K562 (cell line): ENCODE data around the gene RABGAP1L. TPM values are rescaled to one million over a fixed set of nuclear protein-coding genes. Genes with fewer than 3 reads are reported as not detected.

ENCODE experiments used
- ARID2 ChIP-seq: fragments of 450-650 bp; IDR thresholded peaks from 2 replicates; pipeline ENCODE4 v1.6.1; 2017; ENCODE audit warnings: antibody characterized with exemption, mild to moderate bottlenecking
- CAMTA2 ChIP-seq: fragments of 250-450 bp; sonication (Bioruptor Pico); conservative IDR thresholded peaks from 2 replicates; pipeline ENCODE4 v1.5.1; 2022
- EGR1 ChIP-seq: fragments of 450-650 bp; conservative IDR thresholded peaks from 2 replicates; pipeline ENCODE4 v1.6.1; 2017; ENCODE audit warnings: mild to moderate bottlenecking
- ELF4 ChIP-seq: fragments of 450-650 bp; formaldehyde crosslinking; IDR thresholded peaks from 2 replicates; pipeline ENCODE4 v1.4.0; 2022; ENCODE audit warnings: missing genetic modification characterization
- FOXP1 ChIP-seq: sonication (generic); formaldehyde crosslinking; IDR thresholded peaks from 2 replicates; pipeline ENCODE4 v1.8.0; 2022; ENCODE audit warnings: mild to moderate bottlenecking, missing genetic modification reagents
- HDAC1 ChIP-seq, 2 experiments: fragments of 450-650 bp; IDR thresholded peaks; 2 replicates each; pipeline ENCODE4 v1.6.1; 2016 to 2017; ENCODE audit warnings: inconsistent platforms in 1 of 2, mild to moderate bottlenecking in 1 of 2, moderate library complexity in 1 of 2
- POLR2H ChIP-seq: IDR thresholded peaks from 2 replicates; pipeline ENCODE4 v1.6.1; 2016; ENCODE audit warnings: missing genetic modification characterization, low read depth, mild to moderate bottlenecking, control low read depth, missing compliant biosample characterization, moderate library complexity
- RBM39 ChIP-seq: fragments of 200-400 bp; formaldehyde crosslinking; optimal IDR thresholded peaks from 2 replicates; pipeline ENCODE3; 2018; ENCODE audit warnings: low read depth, low read length
- SIRT6 ChIP-seq: IDR thresholded peaks from one replicate; pipeline ENCODE4 v1.6.1; 2012; ENCODE audit warnings: low read depth, mild to moderate bottlenecking, control low read depth, inconsistent platforms, low read length, moderate library complexity
- SMAD1 ChIP-seq: fragments of 150-350 bp; IDR thresholded peaks from 2 replicates; pipeline ENCODE4 v1.6.1; 2014; ENCODE audit warnings: low read length, low read depth; ENCODE audit not compliant: partially characterized antibody
- SNAPC5 ChIP-seq: fragments of 250-450 bp; sonication (Bioruptor Pico); IDR thresholded peaks from 2 replicates; pipeline ENCODE4 v1.8.0; 2021; ENCODE audit warnings: moderate library complexity, mild to moderate bottlenecking, inconsistent platforms
- ZFP36 ChIP-seq: fragments of 150-350 bp; IDR thresholded peaks from 2 replicates; pipeline ENCODE4 v1.6.1; 2018; ENCODE audit warnings: low read length, low read depth; ENCODE audit not compliant: partially characterized antibody
- ZNF347 ChIP-seq: fragments of 450-650 bp; formaldehyde crosslinking; IDR thresholded peaks from 2 replicates; pipeline ENCODE4 v1.4.0; 2020; ENCODE audit warnings: low read depth, mild to moderate bottlenecking, moderate library complexity
- polyA plus RNA-seq, 8 experiments: library from polyadenylated mRNA; depleted of rRNA in 4 of 8; stranded (reverse) in 5 of 8; unstranded in 3 of 8; fragments of >200 nt; fragmentation: Nextera tagmentation in 2 of 8; fragmentation: Illumina TruSeq in 1 of 8; extraction: Ambion mirVana in 2 of 8; extraction: Trizol in 1 of 8; gene quantifications; 2 replicates each; pipeline versions ENCODE4 v1.2.1 to v1.2.3, GENCODE V29; 2011 to 2014; ENCODE audit warnings: inconsistent platforms in 1 of 8, missing spikeins in 1 of 8
- total RNA-seq, 7 experiments: library from RNA; depleted of rRNA in 6 of 7; stranded (reverse); fragments of >200 nt in 6 of 7; fragmentation: Illumina TruSeq in 2 of 7; extraction: Trizol in 2 of 7; gene quantifications; 2 replicates each; pipeline versions ENCODE4 v1.2.1 to v1.2.3, GENCODE V29; 2011 to 2021; ENCODE audit warnings: low replicate concordance in 1 of 7
- TF ChIP-seq, protein P1 (sequence below), 2 experiments: fragments of 450-650 bp; IDR thresholded peaks; 2 replicates each; pipeline ENCODE4 v1.6.1; 2016; ENCODE audit warnings: mild to moderate bottlenecking in 2 of 2, borderline replicate concordance in 1 of 2, low read depth in 1 of 2, moderate library complexity in 1 of 2
- TF ChIP-seq, protein P2 (sequence below): fragments of 450-650 bp; formaldehyde crosslinking; IDR thresholded peaks from 2 replicates; pipeline ENCODE4 v1.4.0; 2020; ENCODE audit warnings: mild to moderate bottlenecking, mixed read lengths
- TF ChIP-seq, protein P3 (sequence below): sonication (generic); formaldehyde crosslinking; IDR thresholded peaks from 2 replicates; pipeline ENCODE4 v1.8.0; 2022; ENCODE audit warnings: missing genetic modification reagents, mild to moderate bottlenecking, borderline replicate concordance

The RABGAP1L gene
- total and polyA plus RNA-seq, 9 of the 15 experiments (the other 6 are each of a cell fraction or from before 2014, with no cell fraction given) = 16.5 to 44.9 (median 26.7) TPM

GRCh38 chr1:174964261-174964971 is 805.1 kb downstream of the RABGAP1L start (continued):
- no peak for TF ChIP-seq ELF4 (CRISPR knock-in tag)
- TF ChIP-seq ZNF347 = no peak
- TF ChIP-seq, protein P1, sequence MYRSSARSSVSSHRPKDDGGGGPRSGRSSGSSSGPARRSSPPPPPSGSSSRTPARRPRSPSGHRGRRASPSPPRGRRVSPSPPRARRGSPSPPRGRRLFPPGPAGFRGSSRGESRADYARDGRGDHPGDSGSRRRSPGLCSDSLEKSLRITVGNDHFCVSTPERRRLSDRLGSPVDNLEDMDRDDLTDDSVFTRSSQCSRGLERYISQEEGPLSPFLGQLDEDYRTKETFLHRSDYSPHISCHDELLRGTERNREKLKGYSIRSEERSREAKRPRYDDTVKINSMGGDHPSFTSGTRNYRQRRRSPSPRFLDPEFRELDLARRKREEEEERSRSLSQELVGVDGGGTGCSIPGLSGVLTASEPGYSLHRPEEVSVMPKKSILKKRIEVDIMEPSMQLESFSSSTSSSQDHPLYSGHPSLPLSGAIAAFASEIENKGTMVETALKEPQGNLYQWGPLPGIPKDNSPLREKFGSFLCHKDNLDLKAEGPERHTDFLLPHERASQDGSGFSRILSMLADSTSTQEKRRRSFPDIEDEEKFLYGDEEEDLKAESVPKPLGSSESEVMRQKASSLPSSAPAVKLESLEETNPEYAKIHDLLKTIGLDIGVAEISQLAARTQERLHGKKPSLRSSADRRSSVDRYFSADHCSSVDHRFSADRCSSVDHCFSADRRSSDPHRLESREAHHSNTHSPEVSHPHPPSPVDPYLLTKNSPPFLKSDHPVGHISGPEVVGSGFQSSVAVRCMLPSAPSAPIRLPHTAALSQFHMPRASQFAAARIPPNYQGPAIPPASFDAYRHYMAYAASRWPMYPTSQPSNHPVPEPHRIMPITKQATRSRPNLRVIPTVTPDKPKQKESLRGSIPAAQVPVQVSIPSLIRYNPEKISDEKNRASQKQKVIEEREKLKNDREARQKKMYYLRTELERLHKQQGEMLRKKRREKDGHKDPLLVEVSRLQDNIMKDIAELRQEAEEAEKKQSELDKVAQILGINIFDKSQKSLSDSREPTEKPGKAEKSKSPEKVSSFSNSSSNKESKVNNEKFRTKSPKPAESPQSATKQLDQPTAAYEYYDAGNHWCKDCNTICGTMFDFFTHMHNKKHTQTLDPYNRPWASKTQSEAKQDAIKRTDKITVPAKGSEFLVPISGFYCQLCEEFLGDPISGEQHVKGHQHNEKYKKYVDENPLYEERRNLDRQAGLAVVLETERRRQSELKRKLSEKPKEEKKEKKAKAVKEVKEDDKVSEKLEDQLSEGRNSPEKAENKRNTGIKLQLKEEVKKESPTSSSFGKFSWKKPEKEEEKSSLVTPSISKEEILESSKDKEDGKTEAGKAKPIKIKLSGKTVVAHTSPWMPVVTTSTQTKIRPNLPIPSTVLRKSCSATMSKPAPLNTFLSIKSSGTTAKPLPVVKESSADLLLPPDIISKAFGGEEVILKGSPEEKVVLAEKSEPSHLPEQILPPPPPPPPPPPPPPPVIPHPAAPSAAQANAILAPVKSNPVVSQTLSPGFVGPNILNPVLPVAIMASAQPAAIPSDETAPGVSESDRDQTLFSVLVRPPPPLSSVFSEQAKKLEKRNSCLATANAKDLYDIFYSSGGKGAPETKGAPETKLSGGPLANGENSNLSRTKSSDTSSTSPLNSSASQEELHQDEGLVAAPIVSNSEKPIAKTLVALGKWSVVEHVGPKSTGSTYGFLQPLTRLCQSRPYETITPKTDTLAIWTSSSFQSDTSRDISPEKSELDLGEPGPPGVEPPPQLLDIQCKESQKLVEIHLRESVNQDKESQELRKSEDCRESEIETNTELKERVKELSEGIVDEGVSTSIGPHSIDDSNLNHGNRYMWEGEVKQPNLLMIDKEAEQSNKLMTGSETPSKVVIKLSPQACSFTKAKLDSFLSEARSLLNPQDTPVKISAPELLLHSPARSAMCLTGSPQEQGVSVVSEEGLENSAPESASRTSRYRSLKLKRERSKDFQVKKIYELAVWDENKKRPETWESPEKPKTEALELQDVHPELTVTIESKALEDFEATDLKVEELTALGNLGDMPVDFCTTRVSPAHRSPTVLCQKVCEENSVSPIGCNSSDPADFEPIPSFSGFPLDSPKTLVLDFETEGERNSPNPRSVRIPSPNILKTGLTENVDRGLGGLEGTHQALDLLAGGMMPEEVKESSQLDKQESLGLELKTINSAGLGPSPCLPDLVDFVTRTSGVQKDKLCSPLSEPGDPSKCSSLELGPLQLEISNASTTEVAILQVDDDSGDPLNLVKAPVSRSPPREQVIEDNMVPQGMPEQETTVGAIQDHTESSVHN (IDR thresholded peaks at IDR 0.05; ENCODE audit: borderline replicate concordance in 1 of 2, low read depth in 1 of 2) = no peak
- no peak for TF ChIP-seq EGR1
- no peak for TF ChIP-seq SIRT6
- peak; percentile 48 for TF ChIP-seq POLR2H
- no peak for TF ChIP-seq SNAPC5 (CRISPR knock-in tag)
- no peak for TF ChIP-seq CAMTA2 (CRISPR knock-in tag)
- peak; percentile 29 for TF ChIP-seq ZFP36
- TF ChIP-seq HDAC1 (IDR thresholded peaks at IDR 0.05) = peak in 1 of 2 experiments; percentile 33; a peak in 2 of 4 replicates
- TF ChIP-seq, protein P2, sequence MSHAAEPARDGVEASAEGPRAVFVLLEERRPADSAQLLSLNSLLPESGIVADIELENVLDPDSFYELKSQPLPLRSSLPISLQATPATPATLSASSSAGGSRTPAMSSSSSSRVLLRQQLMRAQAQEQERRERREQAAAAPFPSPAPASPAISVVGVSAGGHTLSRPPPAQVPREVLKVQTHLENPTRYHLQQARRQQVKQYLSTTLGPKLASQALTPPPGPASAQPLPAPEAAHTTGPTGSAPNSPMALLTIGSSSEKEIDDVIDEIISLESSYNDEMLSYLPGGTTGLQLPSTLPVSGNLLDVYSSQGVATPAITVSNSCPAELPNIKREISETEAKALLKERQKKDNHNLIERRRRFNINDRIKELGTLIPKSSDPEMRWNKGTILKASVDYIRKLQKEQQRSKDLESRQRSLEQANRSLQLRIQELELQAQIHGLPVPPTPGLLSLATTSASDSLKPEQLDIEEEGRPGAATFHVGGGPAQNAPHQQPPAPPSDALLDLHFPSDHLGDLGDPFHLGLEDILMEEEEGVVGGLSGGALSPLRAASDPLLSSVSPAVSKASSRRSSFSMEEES (CRISPR knock-in tag) = no peak
- no peak for TF ChIP-seq RBM39
- no peak for TF ChIP-seq ARID2
- TF ChIP-seq SMAD1 = no peak
- TF ChIP-seq FOXP1 (CRISPR knock-in tag) = peak; percentile 88
- TF ChIP-seq, protein P3, sequence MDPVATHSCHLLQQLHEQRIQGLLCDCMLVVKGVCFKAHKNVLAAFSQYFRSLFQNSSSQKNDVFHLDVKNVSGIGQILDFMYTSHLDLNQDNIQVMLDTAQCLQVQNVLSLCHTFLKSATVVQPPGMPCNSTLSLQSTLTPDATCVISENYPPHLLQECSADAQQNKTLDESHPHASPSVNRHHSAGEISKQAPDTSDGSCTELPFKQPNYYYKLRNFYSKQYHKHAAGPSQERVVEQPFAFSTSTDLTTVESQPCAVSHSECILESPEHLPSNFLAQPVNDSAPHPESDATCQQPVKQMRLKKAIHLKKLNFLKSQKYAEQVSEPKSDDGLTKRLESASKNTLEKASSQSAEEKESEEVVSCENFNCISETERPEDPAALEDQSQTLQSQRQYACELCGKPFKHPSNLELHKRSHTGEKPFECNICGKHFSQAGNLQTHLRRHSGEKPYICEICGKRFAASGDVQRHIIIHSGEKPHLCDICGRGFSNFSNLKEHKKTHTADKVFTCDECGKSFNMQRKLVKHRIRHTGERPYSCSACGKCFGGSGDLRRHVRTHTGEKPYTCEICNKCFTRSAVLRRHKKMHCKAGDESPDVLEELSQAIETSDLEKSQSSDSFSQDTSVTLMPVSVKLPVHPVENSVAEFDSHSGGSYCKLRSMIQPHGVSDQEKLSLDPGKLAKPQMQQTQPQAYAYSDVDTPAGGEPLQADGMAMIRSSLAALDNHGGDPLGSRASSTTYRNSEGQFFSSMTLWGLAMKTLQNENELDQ = no peak
